HG03460 (cell line): Measurements from ENCODE around the gene ARID3A.

Source experiments
- ATAC-seq: cut with Tn5 transposase; IDR thresholded peaks from one replicate; pipeline ENCODE4 v1.9.1; 2021; ENCODE audit not compliant: unreplicated experiment

ARID3A gene

GRCh38 chr19:929203-929890, 3.5 kb downstream of the ARID3A start:
- ATAC-seq: no peak

GRCh38 chr19:929891-930258, 4.0 kb downstream of the ARID3A start:
- no peak for ATAC-seq

- no peak for ATAC-seq
Observed at GRCh38 chr19:931860-932647, 6.2 kb downstream of the ARID3A start.

GRCh38 chr19:932648-933552, 7.1 kb downstream of the ARID3A start:
- no peak for ATAC-seq

GRCh38 chr19:933553-933882, 7.7 kb downstream of the ARID3A start:
- ATAC-seq: no peak

GRCh38 chr19:934197-934840, 8.5 kb downstream of the ARID3A start:
- ATAC-seq: no peak

GRCh38 chr19:934865-935479, 9.1 kb downstream of the ARID3A start:
- ATAC-seq: no peak

GRCh38 chr19:936175-936546, 10.3 kb downstream of the ARID3A start:
- no peak for ATAC-seq

GRCh38 chr19:937259-937694, 11.4 kb downstream of the ARID3A start:
- no peak for ATAC-seq

GRCh38 chr19:938233-938923, 12.5 kb downstream of the ARID3A start:
- no peak for ATAC-seq

GRCh38 chr19:939439-939838, 13.6 kb downstream of the ARID3A start:
- ATAC-seq: no peak

- no peak for ATAC-seq
Observed at GRCh38 chr19:939922-940321, 14.1 kb downstream of the ARID3A start.

GRCh38 chr19:940591-941291, 14.9 kb downstream of the ARID3A start:
- ATAC-seq: no peak

GRCh38 chr19:941292-942132, 15.7 kb downstream of the ARID3A start:
- no peak for ATAC-seq

- ATAC-seq: no peak
Observed at GRCh38 chr19:942133-942645, 16.4 kb downstream of the ARID3A start.

- no peak for ATAC-seq
Observed at GRCh38 chr19:943551-944170, 17.8 kb downstream of the ARID3A start.

- ATAC-seq: no peak
Observed at GRCh38 chr19:944171-944567, 18.3 kb downstream of the ARID3A start.

GRCh38 chr19:944663-945241, 18.9 kb downstream of the ARID3A start:
- ATAC-seq: no peak
